ENCODE results near the gene DHDH. TPM values are rescaled to one million over a fixed set of nuclear protein-coding genes. Genes with fewer than 3 reads are reported as not detected.

The DHDH gene
- total RNA-seq, 2 experiments from 2014 or later, result 0.96 to 1.1 TPM

Other genes starting within 250 kb of the DHDH start
- gene FUT2, start 237.7 kb upstream of the DHDH start, total RNA-seq, result not detected
- gene MAMSTR, start 214.0 kb upstream of the DHDH start, total RNA-seq, result 1 to 10 TPM; 1.0 to 1.1 TPM
- gene RASIP1, start 193.1 kb upstream of the DHDH start, total RNA-seq, result not detected
- gene IZUMO1, start 186.8 kb upstream of the DHDH start, total RNA-seq, result not detected
- under 1 TPM; 0.06 to 0.09 TPM for gene FUT1, start 181.1 kb upstream of the DHDH start, total RNA-seq
- gene FGF21, start 178.2 kb upstream of the DHDH start, total RNA-seq, result not detected
- gene BCAT2, start 122.7 kb upstream of the DHDH start, total RNA-seq, result 10 to 100 TPM; 46.7 to 54.6 TPM
- gene HSD17B14, start 97.2 kb upstream of the DHDH start, total RNA-seq, result under 1 TPM; 0.38 to 0.59 TPM
- gene PLEKHA4, start 65.1 kb upstream of the DHDH start, total RNA-seq, result 1 to 10 TPM; 2.2 to 5.6 TPM
- gene PPP1R15A, start 61.3 kb upstream of the DHDH start, total RNA-seq, result 10 to 100 TPM; 32.1 to 89.7 TPM
- under 1 TPM in 1 of 2 experiments, not detected in 1; 0.47 TPM for gene TULP2, start 35.0 kb upstream of the DHDH start, total RNA-seq
- 100 to 1,000 TPM; 185 to 226 TPM for gene NUCB1, start 33.4 kb upstream of the DHDH start, total RNA-seq
- gene BAX, start 21.2 kb downstream of the DHDH start, total RNA-seq, result 100 to 1,000 TPM; 359 to 377 TPM
- gene FTL, start 31.6 kb downstream of the DHDH start, total RNA-seq, result 1,000 to 10,000 TPM; 1,380 to 1,403 TPM
- 10 to 100 TPM; 44.0 to 65.5 TPM for gene GYS1, start 59.6 kb downstream of the DHDH start, total RNA-seq
- gene RUVBL2, start 60.2 kb downstream of the DHDH start, total RNA-seq, result 100 to 1,000 TPM; 124 to 125 TPM
- not detected for gene LHB, start 83.4 kb downstream of the DHDH start, total RNA-seq
- gene CGB3, start 90.6 kb downstream of the DHDH start, total RNA-seq, result not detected
- not detected for gene CGB2, start 98.2 kb downstream of the DHDH start, total RNA-seq
- not detected for gene CGB1, start 103.2 kb downstream of the DHDH start, total RNA-seq
- not detected for gene CGB5, start 110.1 kb downstream of the DHDH start, total RNA-seq
- gene CGB8, start 115.4 kb downstream of the DHDH start, total RNA-seq, result not detected
- gene CGB7, start 124.0 kb downstream of the DHDH start, total RNA-seq, result not detected
- not detected for gene NTF4, start 131.1 kb downstream of the DHDH start, total RNA-seq
- not detected for gene KCNA7, start 139.0 kb downstream of the DHDH start, total RNA-seq
- 100 to 1,000 TPM; 222 to 224 TPM for gene SNRNP70, start 151.8 kb downstream of the DHDH start, total RNA-seq
- gene LIN7B, start 180.7 kb downstream of the DHDH start, total RNA-seq, result 1 to 10 TPM; 3.3 to 5.7 TPM
- 1 to 10 TPM; 1.6 to 1.8 TPM for gene C19orf73, start 185.4 kb downstream of the DHDH start, total RNA-seq
- 1 to 10 TPM; 1.7 to 3.6 TPM for gene PPFIA3, start 185.8 kb downstream of the DHDH start, total RNA-seq
- gene HRC, start 221.7 kb downstream of the DHDH start, total RNA-seq, result not detected
- gene TRPM4, start 224.1 kb downstream of the DHDH start, total RNA-seq, result under 1 TPM in 1 of 2 experiments, not detected in 1; 0.14 TPM